K562 (cell line): Measurements from ENCODE around the gene MLLT6. TPM values are rescaled to one million over a fixed set of nuclear protein-coding genes. Genes with fewer than 3 reads are reported as not detected.
A peak's percentile ranks its signal among the peaks of the same experiment; 100 is the strongest.

Source experiments
- CCNT2 ChIP-seq: IDR thresholded peaks from 2 replicates; pipeline ENCODE4 v1.6.1; 2011; ENCODE audit warnings: borderline replicate concordance, low read depth, mild to moderate bottlenecking, moderate library complexity, mixed read lengths, low read length; ENCODE audit not compliant: insufficient read length; ENCODE audit errors: extremely low read depth
- CREM ChIP-seq: IDR thresholded peaks from 2 replicates; pipeline ENCODE4 v1.6.1; 2014; ENCODE audit warnings: antibody characterized with exemption, low read depth
- ETV6 ChIP-seq, 3 experiments: fragments of 150-350 bp in 1 of 3; sonication (generic) in 1 of 3; formaldehyde crosslinking in 1 of 3; IDR thresholded peaks; 2 replicates each; pipeline versions ENCODE4 v1.6.1 to v1.8.0; 2014 to 2022; ENCODE audit warnings: borderline replicate concordance in 2 of 3, low read depth in 2 of 3, antibody characterized with exemption in 1 of 3, low read length in 1 of 3, mild to moderate bottlenecking in 1 of 3, missing genetic modification reagents in 1 of 3
- ID3 ChIP-seq, 2 experiments: fragments of 250-450 bp in 1 of 2; fragments of 450-650 bp in 1 of 2; sonication (Bioruptor Pico) in 1 of 2; IDR thresholded peaks; 2 replicates each; pipeline versions ENCODE4 v1.6.1 to v1.8.0; 2016 to 2021; ENCODE audit warnings: mild to moderate bottlenecking in 2 of 2, moderate library complexity in 2 of 2, missing compliant biosample characterization in 1 of 2, missing genetic modification characterization in 1 of 2
- KLF10 ChIP-seq: fragments of 250-450 bp; sonication (Bioruptor Pico); IDR thresholded peaks from 2 replicates; pipeline ENCODE4 v1.6.1; 2021; ENCODE audit warnings: matching md5 sums
- MCM5 ChIP-seq: fragments of 450-650 bp; IDR thresholded peaks from 2 replicates; pipeline ENCODE4 v1.6.1; 2016; ENCODE audit warnings: low read depth
- MEF2A ChIP-seq: IDR thresholded peaks from 2 replicates; pipeline ENCODE4 v1.6.1; 2011; ENCODE audit warnings: low read depth, mild to moderate bottlenecking, low read length, moderate library complexity; ENCODE audit not compliant: control insufficient read depth
- MTA2 ChIP-seq: fragments of 450-650 bp; IDR thresholded peaks from 2 replicates; pipeline ENCODE4 v1.6.1; 2016; ENCODE audit warnings: low read depth
- RUNX1 ChIP-seq: sonication (generic); IDR thresholded peaks from 2 replicates; pipeline ENCODE4 v1.6.1; 2016; ENCODE audit warnings: antibody characterized with exemption, low read depth
- STAT5A ChIP-seq: IDR thresholded peaks from 2 replicates; pipeline ENCODE4 v1.6.1; 2012; ENCODE audit warnings: low read length, inconsistent platforms, borderline replicate concordance
- TBP ChIP-seq: optimal IDR thresholded peaks from 2 replicates; pipeline ENCODE3; 2011; ENCODE audit warnings: low read depth, low read length, improper control_type of control experiment
- TOE1 ChIP-seq, 2 experiments: fragments of 450-650 bp in 1 of 2; sonication (generic) in 1 of 2; formaldehyde crosslinking in 1 of 2; IDR thresholded peaks; 2 replicates each; pipeline versions ENCODE4 v1.7.1 to v1.8.0; 2016 to 2022; ENCODE audit warnings: borderline replicate concordance in 2 of 2, mild to moderate bottlenecking in 2 of 2, antibody characterized with exemption in 1 of 2, inconsistent platforms in 1 of 2, low read depth in 1 of 2, missing genetic modification reagents in 1 of 2, moderate library complexity in 1 of 2
- ZKSCAN1 ChIP-seq: fragments of 150-350 bp; IDR thresholded peaks from 2 replicates; pipeline ENCODE4 v1.6.1; 2016; ENCODE audit warnings: low read depth, low read length
- ZNF212 ChIP-seq: fragments of 450-650 bp; formaldehyde crosslinking; IDR thresholded peaks from 2 replicates; pipeline ENCODE4 v1.4.0; 2020; ENCODE audit warnings: mild to moderate bottlenecking
- ZNF263 ChIP-seq: sonication (generic); formaldehyde crosslinking; IDR thresholded peaks from 2 replicates; pipeline ENCODE4 v1.8.0; 2022; ENCODE audit warnings: mild to moderate bottlenecking, missing genetic modification reagents, borderline replicate concordance
- polyA plus RNA-seq, 8 experiments: library from polyadenylated mRNA; depleted of rRNA in 4 of 8; stranded (reverse) in 5 of 8; unstranded in 3 of 8; fragments of >200 nt; fragmentation: Nextera tagmentation in 2 of 8; fragmentation: Illumina TruSeq in 1 of 8; extraction: Ambion mirVana in 2 of 8; extraction: Trizol in 1 of 8; gene quantifications; 2 replicates each; pipeline versions ENCODE4 v1.2.1 to v1.2.3, GENCODE V29; 2011 to 2014; ENCODE audit warnings: inconsistent platforms in 1 of 8, missing spikeins in 1 of 8
- total RNA-seq, 7 experiments: library from RNA; depleted of rRNA in 6 of 7; stranded (reverse); fragments of >200 nt in 6 of 7; fragmentation: Illumina TruSeq in 2 of 7; extraction: Trizol in 2 of 7; gene quantifications; 2 replicates each; pipeline versions ENCODE4 v1.2.1 to v1.2.3, GENCODE V29; 2011 to 2021; ENCODE audit warnings: low replicate concordance in 1 of 7
- TF ChIP-seq, protein P1 (sequence below): fragments of 450-650 bp; IDR thresholded peaks from 2 replicates; pipeline ENCODE4 v1.6.1; 2016; ENCODE audit warnings: mild to moderate bottlenecking
- TF ChIP-seq, protein P2 (sequence below): sonication (generic); formaldehyde crosslinking; IDR thresholded peaks from 2 replicates; pipeline ENCODE4 v1.8.1; 2023; ENCODE audit warnings: missing genetic modification reagents, mild to moderate bottlenecking, borderline replicate concordance

Gene MLLT6
- total and polyA plus RNA-seq, 9 of the 15 experiments (the other 6 are each of a cell fraction or from before 2014, with no cell fraction given) = 3.1 to 71.7 (median 30.0) TPM

DNA sequence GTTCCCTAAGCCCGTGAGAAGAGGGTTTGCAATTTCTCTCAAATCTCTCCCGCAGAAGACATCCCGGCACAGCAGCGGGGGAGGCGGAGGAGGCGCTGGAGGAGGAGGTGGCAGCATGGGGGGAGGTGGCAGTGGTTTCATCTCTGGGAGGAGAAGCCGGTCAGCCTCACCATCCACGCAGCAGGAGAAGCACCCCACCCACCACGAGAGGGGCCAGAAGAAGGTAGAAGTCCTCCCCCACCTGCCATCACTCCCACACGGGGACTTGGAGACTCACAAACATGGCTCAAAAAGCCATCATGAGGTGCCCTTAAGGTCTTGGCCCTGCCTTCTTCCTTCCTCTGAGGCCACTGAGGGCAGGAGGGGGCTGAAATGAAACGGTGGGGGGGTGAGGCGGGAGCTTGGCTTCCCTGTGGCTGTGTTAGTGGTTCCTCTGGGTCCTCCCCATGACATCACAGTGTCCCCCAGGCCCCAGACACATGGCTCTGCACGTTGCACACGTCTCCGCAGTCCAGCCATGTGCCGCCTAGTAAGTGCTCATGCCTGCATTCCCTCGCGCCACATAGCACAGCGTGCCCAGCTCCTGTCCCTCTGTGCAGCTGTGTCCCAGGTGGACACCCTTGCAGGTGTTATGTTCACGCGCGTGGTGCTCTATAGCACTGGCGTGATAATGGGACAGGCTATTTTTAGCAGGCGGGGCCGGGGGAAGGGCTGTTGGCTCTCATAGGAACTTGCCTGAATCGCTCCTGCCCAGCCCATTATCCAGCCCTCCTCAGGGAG is 6.9 kb downstream of the MLLT6 start (continued):
- TF ChIP-seq, protein P1, sequence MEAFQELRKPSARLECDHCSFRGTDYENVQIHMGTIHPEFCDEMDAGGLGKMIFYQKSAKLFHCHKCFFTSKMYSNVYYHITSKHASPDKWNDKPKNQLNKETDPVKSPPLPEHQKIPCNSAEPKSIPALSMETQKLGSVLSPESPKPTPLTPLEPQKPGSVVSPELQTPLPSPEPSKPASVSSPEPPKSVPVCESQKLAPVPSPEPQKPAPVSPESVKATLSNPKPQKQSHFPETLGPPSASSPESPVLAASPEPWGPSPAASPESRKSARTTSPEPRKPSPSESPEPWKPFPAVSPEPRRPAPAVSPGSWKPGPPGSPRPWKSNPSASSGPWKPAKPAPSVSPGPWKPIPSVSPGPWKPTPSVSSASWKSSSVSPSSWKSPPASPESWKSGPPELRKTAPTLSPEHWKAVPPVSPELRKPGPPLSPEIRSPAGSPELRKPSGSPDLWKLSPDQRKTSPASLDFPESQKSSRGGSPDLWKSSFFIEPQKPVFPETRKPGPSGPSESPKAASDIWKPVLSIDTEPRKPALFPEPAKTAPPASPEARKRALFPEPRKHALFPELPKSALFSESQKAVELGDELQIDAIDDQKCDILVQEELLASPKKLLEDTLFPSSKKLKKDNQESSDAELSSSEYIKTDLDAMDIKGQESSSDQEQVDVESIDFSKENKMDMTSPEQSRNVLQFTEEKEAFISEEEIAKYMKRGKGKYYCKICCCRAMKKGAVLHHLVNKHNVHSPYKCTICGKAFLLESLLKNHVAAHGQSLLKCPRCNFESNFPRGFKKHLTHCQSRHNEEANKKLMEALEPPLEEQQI = no peak
- TF ChIP-seq TOE1 (IDR thresholded peaks at IDR 0.05; ENCODE audit: borderline replicate concordance) (no peak), TOE1 (CRISPR knock-in tag; IDR thresholded peaks at IDR 0.05; ENCODE audit: borderline replicate concordance, low read depth) (no peak), CREM (0 out of 2 replicates have a peak, but pooled peaks have one; percentile 21), ID3 (CRISPR knock-in tag; IDR thresholded peaks at IDR 0.05) (no peak), ID3 (tag; IDR thresholded peaks at IDR 0.05) (no peak), MTA2 (no peak), ETV6 (IDR thresholded peaks at IDR 0.05; ENCODE audit: borderline replicate concordance in 1 of 2, low read depth in 2 of 2, low read length in 1 of 2) (no peak), ETV6 (CRISPR knock-in tag; IDR thresholded peaks at IDR 0.05; ENCODE audit: borderline replicate concordance) (no peak), KLF10 (CRISPR knock-in tag) (no peak), MCM5 (no peak), ZNF263 (peak; percentile 8; the same call in 1 of the 2 replicates), TBP (no peak), RUNX1 (no peak), ZKSCAN1 (no peak), MEF2A (peak; percentile 75; the same call in 1 of the 2 replicates), ZNF212 (no peak), STAT5A (no peak), CCNT2 (peak; percentile 7)
- TF ChIP-seq, protein P2, sequence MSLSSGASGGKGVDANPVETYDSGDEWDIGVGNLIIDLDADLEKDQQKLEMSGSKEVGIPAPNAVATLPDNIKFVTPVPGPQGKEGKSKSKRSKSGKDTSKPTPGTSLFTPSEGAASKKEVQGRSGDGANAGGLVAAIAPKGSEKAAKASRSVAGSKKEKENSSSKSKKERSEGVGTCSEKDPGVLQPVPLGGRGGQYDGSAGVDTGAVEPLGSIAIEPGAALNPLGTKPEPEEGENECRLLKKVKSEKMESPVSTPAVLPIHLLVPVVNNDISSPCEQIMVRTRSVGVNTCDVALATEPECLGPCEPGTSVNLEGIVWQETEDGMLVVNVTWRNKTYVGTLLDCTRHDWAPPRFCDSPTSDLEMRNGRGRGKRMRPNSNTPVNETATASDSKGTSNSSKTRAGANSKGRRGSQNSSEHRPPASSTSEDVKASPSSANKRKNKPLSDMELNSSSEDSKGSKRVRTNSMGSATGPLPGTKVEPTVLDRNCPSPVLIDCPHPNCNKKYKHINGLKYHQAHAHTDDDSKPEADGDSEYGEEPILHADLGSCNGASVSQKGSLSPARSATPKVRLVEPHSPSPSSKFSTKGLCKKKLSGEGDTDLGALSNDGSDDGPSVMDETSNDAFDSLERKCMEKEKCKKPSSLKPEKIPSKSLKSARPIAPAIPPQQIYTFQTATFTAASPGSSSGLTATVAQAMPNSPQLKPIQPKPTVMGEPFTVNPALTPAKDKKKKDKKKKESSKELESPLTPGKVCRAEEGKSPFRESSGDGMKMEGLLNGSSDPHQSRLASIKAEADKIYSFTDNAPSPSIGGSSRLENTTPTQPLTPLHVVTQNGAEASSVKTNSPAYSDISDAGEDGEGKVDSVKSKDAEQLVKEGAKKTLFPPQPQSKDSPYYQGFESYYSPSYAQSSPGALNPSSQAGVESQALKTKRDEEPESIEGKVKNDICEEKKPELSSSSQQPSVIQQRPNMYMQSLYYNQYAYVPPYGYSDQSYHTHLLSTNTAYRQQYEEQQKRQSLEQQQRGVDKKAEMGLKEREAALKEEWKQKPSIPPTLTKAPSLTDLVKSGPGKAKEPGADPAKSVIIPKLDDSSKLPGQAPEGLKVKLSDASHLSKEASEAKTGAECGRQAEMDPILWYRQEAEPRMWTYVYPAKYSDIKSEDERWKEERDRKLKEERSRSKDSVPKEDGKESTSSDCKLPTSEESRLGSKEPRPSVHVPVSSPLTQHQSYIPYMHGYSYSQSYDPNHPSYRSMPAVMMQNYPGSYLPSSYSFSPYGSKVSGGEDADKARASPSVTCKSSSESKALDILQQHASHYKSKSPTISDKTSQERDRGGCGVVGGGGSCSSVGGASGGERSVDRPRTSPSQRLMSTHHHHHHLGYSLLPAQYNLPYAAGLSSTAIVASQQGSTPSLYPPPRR = no peak
